Caki2 (cell line): ENCODE results near the gene MMP17. TPM values are rescaled to one million over a fixed set of nuclear protein-coding genes. Genes with fewer than 3 reads are reported as not detected.

Experiments used
- DNase-seq: peaks from one replicate; pipeline ENCODE4 v3.0.0-alpha.2; 2015; ENCODE audit warnings: low read depth
- in situ Hi-C: cut with HindIII; loops from 2 replicates; pipeline ENCODE4 v1.10.0; 2016; ENCODE audit warnings: low sequenced_read_pairs, low pct_unique_long_range_greater_than_20kb, mixed read lengths
- total RNA-seq: library from RNA; depleted of rRNA; stranded (reverse); fragments of >200 nt; shearing (Covaris generic); gene quantifications from 2 replicates; pipeline ENCODE4 v1.2.3, GENCODE V29; 2014; ENCODE audit warnings: low replicate concordance; rRNA removed

MMP17 gene
- 1.0 and 4.5 TPM in 2 replicates for total RNA-seq

DNA sequence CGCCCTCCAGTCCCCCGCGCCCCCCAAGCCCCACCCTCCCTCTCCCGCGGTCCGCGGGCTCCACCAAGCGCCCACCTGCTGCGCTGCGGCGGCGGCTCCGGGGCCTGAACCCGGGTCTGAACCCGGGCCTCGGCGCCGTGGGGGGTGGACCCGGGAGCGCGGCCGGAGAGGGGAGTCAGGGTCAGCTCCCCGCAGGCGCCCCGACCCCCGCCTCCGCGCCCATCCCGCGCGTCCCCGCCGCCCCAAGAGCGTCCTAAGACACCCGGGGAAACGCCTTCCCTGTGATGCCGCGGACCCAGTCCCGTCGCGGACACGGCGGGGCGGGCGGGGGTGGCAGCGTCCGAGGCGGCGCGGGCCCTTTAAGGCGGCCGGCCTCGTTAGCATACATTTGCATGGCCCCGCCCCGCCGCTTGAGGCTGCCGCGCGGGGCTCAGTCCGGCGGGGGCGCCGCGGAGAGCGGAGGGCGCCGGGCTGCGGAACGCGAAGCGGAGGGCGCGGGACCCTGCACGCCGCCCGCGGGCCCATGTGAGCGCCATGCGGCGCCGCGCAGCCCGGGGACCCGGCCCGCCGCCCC is at the start of gene MMP17:
MMP17 (plus strand) TSS at position 433 of the 574 bp plus-strand sequence; CDS start at position 535, 102 bp downstream.
- DNase-seq, result peak; percentile 45
- in situ Hi-C loops, result no loop called here

GRCh38 chr12:131779027-131779426 is 49.2 kb upstream of the MMP17 start:
- in situ Hi-C loops, result no loop called here
- no peak for DNase-seq

- in situ Hi-C loops, result no loop called here
- DNase-seq, result no peak
Measured at GRCh38 chr12:131782061-131782460, 46.1 kb upstream of the MMP17 start.

DNA sequence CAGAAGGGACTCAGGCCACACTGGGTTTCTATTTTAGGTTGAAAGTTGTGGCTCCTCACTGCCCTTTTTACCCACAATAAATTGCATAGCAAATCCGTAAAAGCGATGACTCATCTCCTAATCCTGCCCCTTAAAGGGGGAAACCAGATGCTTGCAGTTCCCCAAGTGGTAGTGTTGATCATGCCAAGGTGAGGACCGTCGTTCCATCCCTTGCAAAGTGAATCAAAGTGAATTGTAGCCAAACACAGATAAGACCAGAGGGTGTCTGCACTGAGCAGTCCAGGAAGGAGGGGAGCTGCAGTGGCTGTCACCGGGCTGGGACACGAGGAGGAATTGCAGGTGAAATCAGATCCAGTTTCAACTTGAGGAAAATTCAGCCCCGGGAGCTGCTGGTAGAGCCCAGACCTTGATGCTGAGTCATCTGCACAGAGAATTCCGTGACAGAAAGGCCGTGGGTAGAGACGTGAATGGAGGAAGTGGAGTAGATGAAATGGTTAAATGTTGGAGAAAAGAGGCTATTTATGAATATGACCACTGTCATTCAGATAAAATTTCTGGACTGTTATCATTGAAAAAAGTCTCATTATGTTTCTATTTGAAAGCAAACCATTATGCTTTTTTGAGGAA is 44.2 kb upstream of the MMP17 start:
- peak; percentile 63 for DNase-seq
- in situ Hi-C loops, result no loop called here

- no peak for DNase-seq
- in situ Hi-C loops, result no loop called here
Measured at GRCh38 chr12:131784909-131785762, 43.1 kb upstream of the MMP17 start.

DNA sequence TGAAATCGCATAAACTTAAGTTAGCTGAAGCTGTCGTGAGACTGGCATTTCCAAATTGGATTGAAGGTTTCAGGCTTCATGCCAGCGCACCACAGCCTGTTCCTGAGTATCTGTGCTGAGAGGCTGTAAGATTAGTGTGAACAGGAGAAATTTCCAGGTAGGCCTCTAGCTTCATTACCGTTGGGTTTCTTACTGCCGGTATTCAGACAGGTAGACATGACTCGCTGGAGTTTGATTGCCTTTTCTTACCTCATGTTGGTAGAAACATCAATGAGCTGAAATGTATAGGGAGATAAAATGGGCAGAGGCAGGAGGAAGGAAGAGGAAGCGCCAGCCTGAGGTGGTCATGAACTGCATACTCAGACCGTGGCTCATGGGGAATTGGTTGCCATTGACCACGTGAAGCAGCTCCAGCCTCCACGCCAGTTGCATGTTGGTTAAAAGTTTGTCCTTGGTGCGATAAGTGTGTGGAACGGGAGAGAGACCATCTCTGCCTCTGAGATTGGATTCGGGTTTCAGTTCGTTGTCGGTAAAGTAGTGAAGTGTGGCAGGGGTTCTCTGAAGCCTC is 42.3 kb upstream of the MMP17 start:
- in situ Hi-C loops, result no loop called here
- no peak for DNase-seq

GRCh38 chr12:131786331-131786730 is 41.9 kb upstream of the MMP17 start:
- no peak for DNase-seq
- in situ Hi-C loops, result no loop called here

DNA sequence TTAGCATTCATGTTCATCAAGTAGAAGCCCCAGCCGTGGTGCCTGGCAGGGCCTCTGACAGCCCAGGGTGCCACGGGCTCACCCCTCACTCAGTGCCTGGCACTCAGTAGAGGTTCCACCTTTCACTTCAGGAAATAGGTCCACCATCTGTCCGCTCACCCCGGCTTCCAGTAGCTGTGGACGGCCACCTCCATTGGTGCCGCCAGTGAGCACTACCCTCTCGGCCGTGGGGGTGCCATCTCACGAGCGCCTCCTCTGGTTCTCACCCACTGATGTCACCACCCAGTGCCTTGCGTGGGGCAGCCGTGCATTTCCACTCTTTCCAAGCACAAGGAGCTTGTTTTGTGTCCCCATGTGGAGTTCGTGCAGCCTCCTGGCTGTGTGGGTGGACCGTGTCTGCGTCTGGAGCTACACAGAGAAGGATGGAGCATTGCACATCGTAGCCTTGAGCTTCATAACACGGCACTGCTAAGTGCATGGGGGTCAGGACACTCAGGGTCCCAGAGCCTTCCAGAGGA is 41.0 kb upstream of the MMP17 start:
- in situ Hi-C loops, result no loop called here
- DNase-seq, result no peak

- no peak for DNase-seq
Measured at GRCh38 chr12:131788070-131788469, 40.1 kb upstream of the MMP17 start.

GRCh38 chr12:131789638-131790037 is 38.6 kb upstream of the MMP17 start:
- in situ Hi-C loops, result no loop called here
- DNase-seq, result no peak

More at GRCh38 chr12:131788070-131788469, 40.1 kb upstream of the MMP17 start:
- in situ Hi-C loops, result no loop called here

- no peak for DNase-seq
- in situ Hi-C loops, result no loop called here
Measured at GRCh38 chr12:131793243-131794022, 34.8 kb upstream of the MMP17 start.

- in situ Hi-C loops, result no loop called here
- no peak for DNase-seq
Measured at GRCh38 chr12:131794061-131794460, 34.1 kb upstream of the MMP17 start.

- DNase-seq, result no peak
- in situ Hi-C loops, result no loop called here
Measured at GRCh38 chr12:131794573-131794972, 33.6 kb upstream of the MMP17 start.

DNA sequence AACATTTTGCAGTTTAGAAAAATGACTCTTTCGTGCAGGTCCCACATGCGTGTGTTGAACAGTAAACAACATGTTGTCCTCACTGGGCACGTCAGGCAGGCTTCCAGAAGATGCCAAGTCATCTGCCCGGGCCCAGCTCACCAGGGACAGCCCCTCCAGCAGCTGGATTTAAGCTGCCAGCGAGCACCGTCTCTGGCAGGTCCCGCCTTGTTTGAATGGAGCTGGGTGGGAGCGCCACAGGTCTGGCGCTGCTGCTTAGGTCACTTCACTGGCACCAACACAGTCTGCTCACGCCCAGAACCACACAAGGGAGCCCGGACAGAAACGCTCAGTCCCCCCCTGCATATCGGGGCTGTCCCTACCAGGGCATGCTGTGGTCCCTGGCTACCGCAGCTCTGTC is 33.1 kb upstream of the MMP17 start:
- in situ Hi-C loops, result no loop called here
- DNase-seq, result no peak

DNA sequence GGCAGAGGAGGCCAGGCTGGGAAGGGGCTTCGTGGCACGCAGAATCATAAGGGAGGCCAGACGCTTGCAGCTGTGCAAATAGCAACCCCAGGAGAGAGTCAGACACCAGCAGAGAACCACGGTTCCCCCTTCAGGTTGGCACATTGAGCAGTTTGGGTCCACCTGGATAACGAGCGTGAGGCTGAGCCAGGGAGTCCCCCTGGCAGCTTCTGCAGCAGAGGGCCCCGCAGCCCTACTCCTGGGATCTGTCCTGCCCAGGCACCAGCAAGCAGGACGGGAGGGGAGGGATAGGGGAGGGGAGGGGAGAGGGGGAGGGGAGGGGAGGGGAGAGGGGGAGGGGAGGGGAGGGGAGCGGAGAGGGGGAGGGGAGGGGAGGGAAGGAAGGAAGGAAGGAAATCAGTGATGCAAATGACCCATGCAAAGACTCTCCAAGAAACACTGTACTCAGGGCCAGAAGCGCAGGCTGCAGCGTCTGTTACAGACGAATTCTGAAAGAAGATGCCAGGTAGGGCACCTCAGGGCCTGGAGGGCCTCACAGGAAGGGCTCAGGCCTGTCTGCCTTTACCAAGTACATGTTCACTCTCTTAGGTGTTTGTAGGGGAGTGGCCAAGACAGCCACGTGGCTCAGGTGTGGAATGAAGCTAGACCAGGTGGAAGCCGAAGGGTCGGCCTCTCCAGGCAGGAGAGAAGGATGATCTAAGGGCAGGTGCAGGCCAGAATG is 32.3 kb upstream of the MMP17 start:
- DNase-seq, result no peak
- in situ Hi-C loops, result no loop called here

- no peak for DNase-seq
- in situ Hi-C loops, result no loop called here
Measured at GRCh38 chr12:131796411-131796736, 31.8 kb upstream of the MMP17 start.

- in situ Hi-C loops, result no loop called here
Measured at GRCh38 chr12:131796754-131797587, 31.2 kb upstream of the MMP17 start.

More at GRCh38 chr12:131796754-131797587, 31.2 kb upstream of the MMP17 start:
- DNase-seq, result no peak
